H9 (cell line): Measurements from ENCODE around the gene EIF4E3. TPM values are rescaled to one million over a fixed set of nuclear protein-coding genes. Genes with fewer than 3 reads are reported as not detected.

Source experiments
- DNase-seq: peaks from one replicate; pipeline ENCODE4 v3.0.0-alpha.2; 2017
- H2AFZ ChIP-seq: one replicate; pipeline ENCODE4 v1.6.1; 2013; ENCODE audit warnings: mild to moderate bottlenecking, low read length, control low read depth, moderate library complexity
- H2AK5ac ChIP-seq: 2 replicates; pipeline ENCODE4 v1.6.1; 2013; ENCODE audit warnings: low read length, control low read depth, mixed read lengths; ENCODE audit not compliant: insufficient read length
- H2BK120ac ChIP-seq: one replicate; pipeline ENCODE4 v1.6.1; 2013; ENCODE audit warnings: low read depth, mild to moderate bottlenecking, low read length, control low read depth, inconsistent platforms; ENCODE audit not compliant: poor library complexity, severe bottlenecking
- H2BK12ac ChIP-seq: 2 replicates; pipeline ENCODE4 v1.6.1; 2013; ENCODE audit warnings: low read length, control low read depth, mixed read lengths, low read depth; ENCODE audit not compliant: insufficient read length
- H2BK15ac ChIP-seq: 2 replicates; pipeline ENCODE4 v1.6.1; 2013; ENCODE audit warnings: low read depth, low read length, control low read depth
- H2BK20ac ChIP-seq: one replicate; pipeline ENCODE4 v1.6.1; 2013; ENCODE audit warnings: low read depth, mild to moderate bottlenecking, low read length, control low read depth, inconsistent platforms; ENCODE audit not compliant: poor library complexity, severe bottlenecking
- H2BK5ac ChIP-seq: 2 replicates; pipeline ENCODE4 v1.6.1; 2013; ENCODE audit warnings: low read length, control low read depth, mixed read lengths; ENCODE audit not compliant: insufficient read length
- H3K14ac ChIP-seq: 2 replicates; pipeline ENCODE4 v1.6.1; 2013; ENCODE audit warnings: low read length, control low read depth; ENCODE audit not compliant: insufficient read depth
- H3K18ac ChIP-seq: 2 replicates; pipeline ENCODE4 v1.6.1; 2013; ENCODE audit warnings: low read depth, mild to moderate bottlenecking, mixed read lengths, low read length, control low read depth; ENCODE audit not compliant: insufficient read length
- H3K23ac ChIP-seq: 2 replicates; pipeline ENCODE4 v1.6.1; 2013; ENCODE audit warnings: low read length, control low read depth, mixed read lengths, low read depth; ENCODE audit not compliant: insufficient read length
- H3K23me2 ChIP-seq: 2 replicates; pipeline ENCODE4 v1.6.1; 2013; ENCODE audit warnings: low read depth, mild to moderate bottlenecking, mixed read lengths, low read length, control low read depth; ENCODE audit not compliant: insufficient read length, poor library complexity, severe bottlenecking
- H3K27ac ChIP-seq: 2 replicates; pipeline ENCODE4 v1.5.1; 2013; ENCODE audit warnings: low read length, control low read depth, mixed read lengths, low read depth; ENCODE audit not compliant: insufficient read length
- H3K27me3 ChIP-seq: 2 replicates; pipeline ENCODE4 v1.6.1; 2013; ENCODE audit warnings: low read length, control low read depth, inconsistent platforms; ENCODE audit not compliant: insufficient read depth
- H3K4ac ChIP-seq: 2 replicates; pipeline ENCODE4 v1.6.1; 2013; ENCODE audit warnings: low read depth, mild to moderate bottlenecking, control low read depth, inconsistent platforms, low read length, moderate library complexity
- H3K4me1 ChIP-seq: 2 replicates; pipeline ENCODE4 v1.6.1; 2013; ENCODE audit warnings: low read length, control low read depth, inconsistent platforms; ENCODE audit not compliant: insufficient read depth
- H3K4me2 ChIP-seq: 2 replicates; pipeline ENCODE4 v1.6.1; 2013; ENCODE audit warnings: low read length, control low read depth, mixed read lengths; ENCODE audit not compliant: insufficient read length, insufficient read depth
- H3K56ac ChIP-seq: 2 replicates; pipeline ENCODE4 v1.6.1; 2013; ENCODE audit warnings: low read depth, mild to moderate bottlenecking, mixed read lengths, low read length, control low read depth; ENCODE audit not compliant: insufficient read length
- H3K79me1 ChIP-seq: 2 replicates; pipeline ENCODE4 v1.6.1; 2013; ENCODE audit warnings: low read depth, mild to moderate bottlenecking, moderate library complexity, low read length, control low read depth, inconsistent platforms; ENCODE audit not compliant: insufficient read depth, poor library complexity, severe bottlenecking
- H3K79me2 ChIP-seq: 2 replicates; pipeline ENCODE4 v1.6.1; 2013; ENCODE audit warnings: low read length, control low read depth, inconsistent platforms; ENCODE audit not compliant: insufficient read depth
- H3K9ac ChIP-seq: 2 replicates; pipeline ENCODE4 v1.6.1; 2013; ENCODE audit warnings: low read length, control low read depth, mixed read lengths; ENCODE audit not compliant: insufficient read length; ENCODE audit errors: extremely low read depth
- H3K9me3 ChIP-seq: one replicate; pipeline ENCODE4 v1.6.1; 2013; ENCODE audit warnings: low read depth, low read length, inconsistent platforms; ENCODE audit not compliant: control insufficient read depth
- H3T11ph ChIP-seq: one replicate; pipeline ENCODE4 v1.6.1; 2013; ENCODE audit warnings: mild to moderate bottlenecking, low read length, control low read depth, inconsistent platforms
- H4K20me1 ChIP-seq: one replicate; pipeline ENCODE4 v1.6.1; 2013; ENCODE audit not compliant: control insufficient read depth, insufficient read length, insufficient read depth
- H4K5ac ChIP-seq: 2 replicates; pipeline ENCODE4 v1.6.1; 2013; ENCODE audit warnings: low read depth, mild to moderate bottlenecking, mixed read lengths, low read length, control low read depth; ENCODE audit not compliant: insufficient read length
- H4K8ac ChIP-seq: replicated peaks from 2 replicates; pipeline ENCODE4 v1.6.1; 2013; ENCODE audit warnings: low read length, control low read depth, mixed read lengths, low read depth; ENCODE audit not compliant: insufficient read length
- H4K91ac ChIP-seq: 2 replicates; pipeline ENCODE4 v1.6.1; 2013; ENCODE audit warnings: low read depth, mild to moderate bottlenecking, moderate library complexity, mixed read lengths, low read length, control low read depth; ENCODE audit not compliant: insufficient read length
- H3K27ac Mint-ChIP-seq, 3 experiments: 2 replicates in 2 of 3; 3 replicates in 1 of 3; pipeline ENCODE4 v1.8.0; 2020 to 2021; ENCODE audit warnings: mixed read lengths in 3 of 3, mild to moderate bottlenecking in 1 of 3, moderate library complexity in 1 of 3
- H3K27me3 Mint-ChIP-seq: 2 replicates; pipeline ENCODE4 v1.8.0; 2021; ENCODE audit warnings: low read depth, mild to moderate bottlenecking, moderate library complexity, mixed read lengths
- H3K36me3 Mint-ChIP-seq, 3 experiments: 2 replicates in 2 of 3; 3 replicates in 1 of 3; pipeline ENCODE4 v1.8.0; 2020 to 2021; ENCODE audit warnings: low read depth in 3 of 3, mixed read lengths in 3 of 3; ENCODE audit not compliant: insufficient read depth in 1 of 3
- H3K4me1 Mint-ChIP-seq, 2 experiments: 2 replicates each; pipeline ENCODE4 v1.8.0; 2020; ENCODE audit warnings: mixed read lengths in 2 of 2
- H3K4me3 Mint-ChIP-seq, 2 experiments: 2 replicates in 1 of 2; 3 replicates in 1 of 2; pipeline ENCODE4 v1.8.0; 2020 to 2021; ENCODE audit warnings: mild to moderate bottlenecking in 2 of 2, mixed read lengths in 2 of 2, moderate library complexity in 1 of 2
- H3K9me3 Mint-ChIP-seq, 2 experiments: 2 replicates in 1 of 2; 3 replicates in 1 of 2; pipeline ENCODE4 v1.8.0; 2020; ENCODE audit warnings: mild to moderate bottlenecking in 2 of 2, mixed read lengths in 2 of 2, moderate library complexity in 1 of 2
- WGBS: extraction: QIAGEN DNeasy Blood & Tissue Kit; methylation state at CpG from one replicate; pipeline ENCODE4 v1.1.7; 2013; ENCODE audit warnings: missing lambda C conversion rate, low lambda C conversion rate, mixed read lengths; ENCODE audit not compliant: insufficient read length; ENCODE audit errors: extremely low coverage; 5-methylcytosine and 5-hydroxymethylcytosine counted together
- total RNA-seq: library from RNA; stranded (reverse); gene quantifications from 2 replicates; pipeline ENCODE4 v1.2.1, GENCODE V29; 2021
- TF ChIP-seq, protein P1 (sequence below): fragments of 200-600 bp; sonication (generic); conservative IDR thresholded peaks from 3 replicates; pipeline ENCODE4 v1.8.0; 2021; ENCODE audit warnings: antibody characterized with exemption, mild to moderate bottlenecking

EIF4E3 gene
- total RNA-seq, 1 experiment from 2014 or later = 12.9 TPM

DNA sequence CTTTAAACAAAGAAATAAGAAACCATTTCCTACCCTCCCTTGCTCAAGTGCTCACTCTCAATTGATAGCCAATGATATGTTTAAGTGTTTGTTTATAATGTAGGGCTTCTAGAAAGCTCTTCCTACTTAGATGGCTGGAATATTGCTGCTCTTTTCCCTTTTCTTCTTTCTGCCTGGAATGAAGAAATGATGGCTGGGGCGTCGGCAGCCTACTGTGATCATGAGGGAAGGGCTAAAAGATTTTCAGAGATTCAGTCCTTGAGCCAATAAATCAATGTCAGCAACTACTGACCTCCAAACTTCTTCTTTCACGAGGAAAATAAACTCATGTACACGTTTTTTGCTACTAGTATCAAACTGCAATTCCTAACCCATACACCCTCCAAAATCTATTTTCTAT is 26.4 kb upstream of the EIF4E3 start:
- Histone ChIP-seq H2BK15ac (no peak overlapping the region), H3K23me2 (peaks cover 10% of the 10 kb centered on the region), H4K5ac (no peak overlapping the region), H4K20me1 (no peaks in the 10 kb centered on the region), H3K4me2 (no peak overlapping the region), H3K18ac (no peak overlapping the region), H2BK5ac (no peak overlapping the region), H2BK12ac (no peak overlapping the region), H3K27me3 (peaks cover 12% of the 10 kb centered on the region; the same call in 1 of the 2 replicates), H3K56ac (no peak overlapping the region), H2BK20ac (no peak overlapping the region), H3K9ac (no peak overlapping the region), H3K4me1 (no peaks in the 10 kb centered on the region), H3K23ac (no peak overlapping the region), H4K8ac (no peak overlapping the region), H2BK120ac (no peak overlapping the region), H4K91ac (no peak overlapping the region), H3T11ph (no peak overlapping the region), H3K9me3 (no peaks in the 10 kb centered on the region), H3K79me1 (no peaks in the 10 kb centered on the region), H3K14ac (no peak overlapping the region), H3K79me2 (no peaks in the 10 kb centered on the region), H2AFZ (no peak overlapping the region), H2AK5ac (no peak overlapping the region), H3K27ac (no peak overlapping the region), H3K4ac (no peak overlapping the region)
- Mint-ChIP-seq H3K36me3 (peaks cover 0 to 3% (median 0%) of the 10 kb centered on the region in 3 experiments; a peak in 5 of 7 replicates), H3K9me3 (0 out of 5 replicates have a peak, but pooled peaks cover 0 to 2% of the 10 kb centered on the region in 2 experiments), H3K27me3 (peaks cover 37% of the 10 kb centered on the region), H3K4me3 (no peak overlapping the region), H3K27ac (no peak overlapping the region), H3K4me1 (peaks cover 20% of the 10 kb centered on the region in 2 experiments)
- TF ChIP-seq, protein P1, sequence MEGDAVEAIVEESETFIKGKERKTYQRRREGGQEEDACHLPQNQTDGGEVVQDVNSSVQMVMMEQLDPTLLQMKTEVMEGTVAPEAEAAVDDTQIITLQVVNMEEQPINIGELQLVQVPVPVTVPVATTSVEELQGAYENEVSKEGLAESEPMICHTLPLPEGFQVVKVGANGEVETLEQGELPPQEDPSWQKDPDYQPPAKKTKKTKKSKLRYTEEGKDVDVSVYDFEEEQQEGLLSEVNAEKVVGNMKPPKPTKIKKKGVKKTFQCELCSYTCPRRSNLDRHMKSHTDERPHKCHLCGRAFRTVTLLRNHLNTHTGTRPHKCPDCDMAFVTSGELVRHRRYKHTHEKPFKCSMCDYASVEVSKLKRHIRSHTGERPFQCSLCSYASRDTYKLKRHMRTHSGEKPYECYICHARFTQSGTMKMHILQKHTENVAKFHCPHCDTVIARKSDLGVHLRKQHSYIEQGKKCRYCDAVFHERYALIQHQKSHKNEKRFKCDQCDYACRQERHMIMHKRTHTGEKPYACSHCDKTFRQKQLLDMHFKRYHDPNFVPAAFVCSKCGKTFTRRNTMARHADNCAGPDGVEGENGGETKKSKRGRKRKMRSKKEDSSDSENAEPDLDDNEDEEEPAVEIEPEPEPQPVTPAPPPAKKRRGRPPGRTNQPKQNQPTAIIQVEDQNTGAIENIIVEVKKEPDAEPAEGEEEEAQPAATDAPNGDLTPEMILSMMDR = no peak
- DNase-seq = no peak
- 100% methylated on average over 1 of the region's 4 CpGs for WGBS
